GM19467 (cell line): ENCODE measurements around the gene TARS3.

ENCODE experiments used
- ATAC-seq: cut with Tn5 transposase; IDR thresholded peaks from one replicate; pipeline ENCODE4 v1.9.1; 2021; ENCODE audit warnings: mild to moderate bottlenecking, moderate library complexity; ENCODE audit not compliant: unreplicated experiment

TARS3 gene

GRCh38 chr15:101702077-101702476 is 22.2 kb downstream of the TARS3 start:
- no peak for ATAC-seq

- ATAC-seq: no peak
These were observed 26.0 kb downstream of the TARS3 start for GRCh38 chr15:101698314-101698713.

DNA sequence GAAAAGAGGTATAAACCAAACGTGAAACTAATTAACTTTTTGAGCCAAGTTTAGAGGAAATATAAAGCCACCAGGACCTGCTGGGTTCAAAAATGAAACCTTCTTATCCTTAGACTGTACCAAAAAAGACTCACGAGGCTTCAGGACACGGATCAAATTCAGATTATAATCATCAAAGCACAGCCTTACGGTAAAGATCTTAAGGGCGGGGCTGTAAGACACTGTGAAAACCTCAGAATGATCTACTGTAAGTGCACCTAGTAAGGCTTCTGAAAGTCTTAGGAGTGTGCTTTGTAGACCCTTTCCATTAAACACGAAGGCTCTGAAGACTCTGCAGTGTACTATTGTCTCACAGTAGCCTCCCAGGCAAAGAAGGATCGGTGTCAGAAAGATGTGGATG is 26.8 kb downstream of the TARS3 start:
- ATAC-seq: no peak

DNA sequence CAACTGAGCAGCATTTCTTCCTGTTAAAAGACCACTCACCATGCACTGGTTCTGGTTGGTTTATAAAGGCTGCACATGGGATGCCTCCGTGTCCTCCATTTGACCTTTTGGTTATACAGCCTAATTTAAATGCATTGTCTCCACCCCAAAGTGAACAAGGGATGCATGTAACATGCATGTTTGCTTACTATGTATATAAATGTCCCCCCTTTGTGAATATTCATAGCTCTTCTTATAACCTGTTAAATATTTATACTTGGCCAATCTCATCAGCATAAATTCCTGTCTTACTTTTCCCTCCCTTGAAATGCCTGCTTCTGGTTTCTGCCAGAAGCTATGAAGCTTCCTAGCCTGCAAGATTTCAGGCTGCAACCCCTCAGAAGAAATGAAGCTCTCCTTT is 27.4 kb downstream of the TARS3 start:
- no peak for ATAC-seq

GRCh38 chr15:101694261-101694660 is 30.0 kb downstream of the TARS3 start:
- ATAC-seq: no peak

DNA sequence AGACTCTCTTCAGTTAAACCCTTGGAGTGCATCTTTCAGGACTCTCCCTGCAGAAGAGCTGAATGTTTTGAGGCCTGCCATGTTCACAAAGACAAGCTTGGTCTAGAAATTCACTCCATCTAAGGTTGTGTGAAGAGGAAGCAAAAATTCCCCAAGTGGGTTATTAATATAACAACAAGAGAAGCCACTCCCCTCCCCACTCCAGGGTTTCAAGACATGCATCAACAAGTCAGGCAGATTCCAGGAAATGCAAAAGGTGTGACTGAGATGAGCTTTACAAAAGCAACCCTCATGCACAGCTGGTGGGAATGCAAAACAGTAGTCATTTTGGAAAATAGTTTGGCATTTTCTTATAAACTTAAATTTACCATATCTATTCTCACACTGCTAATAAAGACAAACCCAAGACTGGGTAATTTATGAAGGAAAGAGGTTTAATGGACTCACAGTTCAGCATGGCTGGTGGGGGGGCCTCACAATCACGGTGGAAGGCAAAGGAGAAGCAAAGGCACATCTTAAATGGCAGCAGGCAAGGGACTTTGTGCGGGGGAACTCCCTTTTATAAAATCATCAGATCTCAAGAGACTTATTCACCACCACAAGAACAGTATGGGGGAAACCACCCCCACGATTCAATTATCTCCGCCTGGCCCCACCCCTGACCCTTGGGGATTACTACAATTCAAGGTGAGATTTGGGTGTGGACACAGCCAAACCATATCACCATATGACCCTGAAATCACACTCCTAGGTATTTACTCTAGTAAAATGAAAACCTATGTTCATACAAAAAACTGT is 31.3 kb downstream of the TARS3 start:
- no peak for ATAC-seq

GRCh38 chr15:101689901-101690300 is 34.4 kb downstream of the TARS3 start:
- ATAC-seq: no peak

DNA sequence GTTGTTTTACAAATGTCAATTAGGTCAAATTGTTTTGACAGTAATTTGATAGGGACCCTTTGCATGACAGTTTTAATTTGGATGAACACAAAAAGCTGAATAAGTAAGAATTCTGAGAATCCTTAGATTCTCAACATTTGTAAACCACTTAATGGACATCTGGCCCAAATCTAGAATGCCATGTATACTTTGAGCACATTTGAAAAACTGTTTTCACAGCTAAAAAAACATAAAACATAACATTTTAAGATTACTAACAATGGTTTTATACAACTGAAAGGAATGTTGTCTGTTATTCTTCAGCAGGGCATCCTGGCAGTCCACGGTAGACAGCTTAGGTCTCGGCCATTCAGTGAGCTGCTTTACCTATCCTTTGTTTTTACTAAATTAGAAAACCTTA is 37.6 kb downstream of the TARS3 start:
- ATAC-seq: no peak

GRCh38 chr15:101684877-101685276 is 39.4 kb downstream of the TARS3 start:
- no peak for ATAC-seq

- no peak for ATAC-seq
These were observed 39.9 kb downstream of the TARS3 start for GRCh38 chr15:101684384-101684783.

DNA sequence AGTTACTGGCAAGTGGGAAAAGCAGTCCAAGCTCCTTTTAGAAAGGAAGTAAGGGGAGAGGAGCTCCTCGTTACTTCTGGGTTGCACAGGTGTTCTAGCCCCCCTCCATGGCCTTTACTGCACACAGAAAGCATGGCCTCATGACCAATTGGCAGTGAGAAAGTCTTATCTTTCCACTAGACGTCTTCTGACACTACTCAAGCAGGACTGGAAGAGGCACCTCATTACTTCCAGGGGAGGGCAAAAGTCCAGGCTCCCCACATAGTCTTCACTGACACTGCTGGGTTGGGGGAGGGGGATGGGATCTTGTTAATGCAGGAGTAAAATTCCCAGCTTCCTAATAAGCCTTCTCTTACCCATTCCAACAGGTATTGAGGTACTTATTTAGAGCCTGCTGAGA is 44.5 kb downstream of the TARS3 start:
- no peak for ATAC-seq

DNA sequence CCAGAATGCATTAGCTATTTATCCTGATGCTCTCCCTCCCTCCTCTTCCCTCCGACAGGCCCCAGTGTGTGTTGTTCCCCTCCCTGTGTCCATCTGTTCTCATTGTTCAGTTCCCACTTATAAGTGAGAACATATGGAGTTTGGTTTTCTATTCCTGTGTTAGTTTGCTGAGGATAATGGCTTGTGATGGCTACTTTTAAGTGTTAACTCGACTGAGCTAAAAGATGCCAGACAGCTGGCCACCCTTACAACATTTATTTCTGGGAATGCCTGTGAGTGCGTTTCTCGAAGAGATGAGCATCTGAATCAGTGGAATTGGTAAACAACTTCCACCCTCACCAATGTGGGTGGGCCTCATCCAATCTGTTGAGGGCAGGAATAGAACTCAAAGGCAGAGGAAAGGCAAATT is 47.3 kb downstream of the TARS3 start:
- ATAC-seq: no peak

DNA sequence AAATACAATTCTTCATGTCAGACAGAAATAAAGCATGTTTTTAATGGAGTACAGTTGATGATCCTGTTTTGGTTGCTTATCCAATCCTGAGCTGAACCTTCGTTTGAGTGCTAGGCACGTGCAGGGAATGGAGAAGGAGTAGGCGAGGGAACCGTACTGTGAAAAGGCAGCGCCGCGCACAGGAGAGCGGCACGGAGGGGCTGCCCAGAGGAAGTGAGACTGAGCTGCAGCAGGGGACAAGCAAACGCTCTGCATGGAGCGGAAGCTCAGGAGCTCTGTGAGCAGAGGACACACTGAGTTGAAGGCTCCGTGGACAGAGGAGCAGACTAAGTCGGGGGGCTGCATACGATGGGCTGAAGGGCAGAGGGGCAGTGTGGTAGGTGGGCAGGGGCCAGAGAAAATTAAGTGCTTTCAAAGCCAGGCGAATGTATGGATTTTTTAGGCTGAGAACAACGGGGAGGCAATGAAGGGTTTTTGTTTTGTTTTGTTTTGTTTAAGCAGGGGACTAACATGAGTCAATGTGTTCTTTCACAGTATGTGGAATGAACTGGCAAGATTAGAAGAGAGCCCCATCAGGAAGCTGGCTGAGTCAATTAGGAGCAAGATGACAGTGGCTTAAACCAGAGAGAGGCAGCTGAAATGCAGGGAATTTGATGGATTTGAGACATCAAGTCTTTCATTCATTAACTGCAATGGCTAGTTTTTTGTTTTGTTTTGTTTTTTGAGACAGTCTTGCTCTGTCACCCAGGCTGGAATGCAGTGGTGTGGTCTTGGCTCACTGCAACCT is 48.3 kb downstream of the TARS3 start:
- ATAC-seq: peak; percentile 68

DNA sequence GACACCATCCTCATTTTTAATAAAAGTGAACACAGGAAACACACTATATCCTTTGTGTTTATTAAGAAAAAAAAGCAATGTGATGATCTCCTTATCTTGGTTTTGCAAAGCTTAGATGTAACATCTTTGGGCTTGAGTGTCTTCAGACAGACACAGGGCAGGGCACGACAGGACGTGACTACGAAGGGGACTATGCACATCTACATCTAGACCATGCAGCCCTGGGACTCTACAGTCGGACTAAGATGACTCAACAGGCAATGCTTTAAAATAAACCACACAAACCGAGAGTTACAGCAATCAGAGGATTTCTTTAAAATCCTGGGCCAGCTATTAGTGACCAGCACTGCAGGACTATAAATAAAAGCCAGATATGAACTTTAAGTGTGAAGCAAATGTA is 49.3 kb downstream of the TARS3 start:
- ATAC-seq: no peak

- no peak for ATAC-seq
These were observed 52.0 kb downstream of the TARS3 start for GRCh38 chr15:101672298-101672697.

GRCh38 chr15:101669744-101670143 is 54.5 kb downstream of the TARS3 start:
- no peak for ATAC-seq

DNA sequence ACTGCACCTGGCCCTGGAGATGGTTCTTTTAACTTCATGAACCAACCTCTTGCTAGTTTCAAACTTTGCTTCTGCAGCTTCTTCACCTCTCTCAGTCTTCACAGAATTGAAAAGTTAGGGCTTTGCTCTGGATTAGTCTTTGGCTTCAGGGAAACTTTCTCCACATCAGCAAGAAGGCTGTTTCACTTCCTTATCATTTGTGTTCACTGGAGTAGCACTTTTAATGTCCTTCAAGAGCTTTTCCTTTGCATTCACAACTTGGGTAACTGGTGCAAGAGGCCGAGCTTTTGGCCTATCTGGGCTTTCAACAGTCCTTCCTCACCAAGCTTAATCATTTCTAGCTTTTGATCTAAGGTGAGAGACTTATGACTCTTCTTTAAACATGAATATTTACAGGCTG is 56.4 kb downstream of the TARS3 start:
- ATAC-seq: no peak

DNA sequence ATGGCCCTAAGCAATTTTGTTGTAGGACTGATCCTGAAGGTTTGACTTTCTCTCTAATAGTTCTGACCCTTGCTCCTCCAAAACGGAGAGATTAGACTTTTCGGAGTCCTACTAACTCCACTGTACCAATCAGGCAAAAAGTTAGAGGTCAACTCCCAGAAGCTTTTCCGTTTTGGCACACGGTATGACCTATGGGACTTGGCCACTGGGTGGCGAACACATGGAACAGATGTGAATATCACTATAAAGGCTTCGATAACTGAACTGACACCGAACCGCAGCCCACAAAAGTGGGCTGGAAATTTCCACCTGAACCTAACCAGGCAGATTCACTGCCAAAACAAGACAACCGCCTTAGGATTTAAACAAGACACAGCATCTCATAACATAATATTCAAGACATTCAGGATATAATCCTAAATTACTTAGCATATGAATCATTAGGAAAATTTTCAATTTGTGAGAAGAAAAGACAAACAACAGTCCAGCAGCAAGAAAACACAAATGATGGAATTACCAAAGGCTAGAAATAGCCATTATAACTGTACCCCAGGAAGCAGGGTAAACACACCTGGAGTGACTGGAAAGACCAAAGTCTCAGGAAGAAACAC is 59.9 kb downstream of the TARS3 start:
- no peak for ATAC-seq

DNA sequence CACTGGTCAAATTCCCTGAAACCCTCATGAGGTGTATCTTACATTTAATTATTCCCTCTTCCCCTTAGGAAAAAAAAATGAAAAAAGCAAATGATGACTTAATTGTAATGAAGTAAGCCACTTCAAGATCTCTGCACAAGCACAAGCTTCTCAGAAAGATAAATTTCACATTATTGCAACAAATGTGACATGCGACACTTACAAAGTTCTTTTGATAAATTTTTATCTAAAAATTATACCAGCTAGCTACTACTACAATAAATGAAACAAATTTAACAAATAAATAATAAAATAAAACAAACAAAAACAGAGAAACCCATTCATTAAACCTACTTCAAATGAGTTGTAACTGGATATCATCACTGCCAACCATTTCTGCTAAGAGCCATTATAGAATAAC is 62.1 kb downstream of the TARS3 start:
- ATAC-seq: no peak

DNA sequence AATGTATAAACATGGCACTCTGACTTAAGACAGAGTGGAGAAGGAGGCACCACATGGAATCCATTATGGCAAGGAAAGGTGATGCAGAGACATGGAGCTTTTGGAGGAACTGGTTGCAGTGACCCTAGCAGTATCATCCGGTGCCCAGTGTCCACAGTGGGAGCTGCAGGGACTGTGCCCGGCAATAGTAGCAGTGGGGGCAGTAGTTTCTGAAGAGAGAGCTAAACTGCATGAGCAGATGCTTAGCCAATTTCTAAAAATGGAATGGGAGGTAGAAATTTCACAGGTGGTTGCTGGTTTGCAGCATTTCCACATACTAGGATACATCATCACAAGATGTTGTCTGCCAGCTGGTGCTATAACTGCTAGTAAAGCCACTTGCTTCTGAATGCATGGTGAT is 64.3 kb downstream of the TARS3 start:
- no peak for ATAC-seq

GRCh38 chr15:101657968-101658784 is 66.1 kb downstream of the TARS3 start:
- ATAC-seq: no peak
